Measurements from ENCODE around the gene SLU7. TPM values are rescaled to one million over a fixed set of nuclear protein-coding genes. Genes with fewer than 3 reads are reported as not detected.

The SLU7 gene
- total and polyA plus RNA-seq, 9 of the 15 experiments (the other 6 are each of a cell fraction or from before 2014, with no cell fraction given): 42.1 to 65.7 (median 54.8) TPM

DNA sequence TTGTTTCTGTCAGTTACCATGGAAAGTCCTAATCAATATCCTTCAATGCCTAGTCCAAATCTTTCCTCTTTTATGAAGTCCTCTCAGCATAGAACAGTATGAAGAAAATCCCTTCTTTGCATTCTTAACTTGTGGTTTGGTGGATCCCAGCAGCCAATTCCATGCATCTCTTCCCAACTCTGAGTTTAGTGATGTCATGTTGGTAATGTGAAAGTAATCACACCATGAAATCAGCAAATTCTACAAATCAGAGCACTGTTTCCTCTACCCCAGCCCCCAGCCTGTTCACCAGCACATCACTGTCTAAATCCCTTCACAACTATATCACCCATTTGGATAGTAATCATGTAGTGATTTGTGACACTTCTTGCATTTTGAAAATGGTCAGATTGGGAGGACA, 43.7 kb downstream of the SLU7 start:
- FAIRE-seq (no peak), DNase-seq (ENCODE audit: extremely low read depth in 1 of 4, low spot score in 3 of 4) (no peak), ATAC-seq (no peak)
- BruUV-seq (replicated peaks): no TSS peak
- H3K9me1 ChIP-seq (ENCODE audit: control insufficient read depth, insufficient read depth, low read length): peaks cover 3% of the 10 kb centered on the region
- no peak overlapping the region for H3K27ac ChIP-seq (ENCODE audit: extremely low read depth, low read depth, low read length)
- TF ChIP-seq PATZ1 (CRISPR knock-in tag; IDR thresholded peaks at IDR 0.05; ENCODE audit: borderline replicate concordance) (no peak), FOS (IDR thresholded peaks at IDR 0.05; ENCODE audit: extremely low read depth, insufficient read length) (no peak)
- 0 out of 2 replicates have a peak, but pooled peaks cover 6% of the 10 kb centered on the region for H4K20me1 ChIP-seq (replicated peaks; ENCODE audit: control insufficient read depth, insufficient read depth, low read length)
- H3K79me2 ChIP-seq (ENCODE audit: control insufficient read depth, insufficient read depth, low read length): no peaks in the 10 kb centered on the region
- intact Hi-C loops (cut with micrococcal nuclease): no loop called here
- ChIA-PET POLR2A (no interaction called here), CTCF (ENCODE audit: low intra/inter-chr PET ratio) (no interaction called here)
- in situ Hi-C loops (cut with MboI): no loop called here
- no peak overlapping the region for H3K9ac ChIP-seq (ENCODE audit: insufficient read depth in 1 of 2, low read depth in 2 of 2, low read length in 2 of 2)
- no peak overlapping the region for H3K4me2 ChIP-seq (ENCODE audit: insufficient read depth, low read length)
- no peak overlapping the region for H3K4me3 ChIP-seq
- H3K27me3 ChIP-seq (ENCODE audit: control insufficient read depth in 2 of 2, insufficient read depth in 2 of 2, low read length in 2 of 2): peaks cover 16 to 29% of the 10 kb centered on the region in 2 experiments
- peaks cover 5% of the 10 kb centered on the region in 2 experiments; a peak in 2 of 5 replicates for H3K4me1 ChIP-seq (replicated peaks in 1 of 2; ENCODE audit: control insufficient read depth in 2 of 2, insufficient read depth in 2 of 2, low read length in 2 of 2)
- no peaks in the 10 kb centered on the region for H3K9me3 ChIP-seq (replicated peaks; ENCODE audit: control insufficient read depth, insufficient read depth, low read depth, low read length)
- H3K36me3 ChIP-seq (ENCODE audit: control insufficient read depth, insufficient read depth, low read length): no peaks in the 10 kb centered on the region
- no peak overlapping the region for H2AFZ ChIP-seq (ENCODE audit: low read depth, low read length)

DNA sequence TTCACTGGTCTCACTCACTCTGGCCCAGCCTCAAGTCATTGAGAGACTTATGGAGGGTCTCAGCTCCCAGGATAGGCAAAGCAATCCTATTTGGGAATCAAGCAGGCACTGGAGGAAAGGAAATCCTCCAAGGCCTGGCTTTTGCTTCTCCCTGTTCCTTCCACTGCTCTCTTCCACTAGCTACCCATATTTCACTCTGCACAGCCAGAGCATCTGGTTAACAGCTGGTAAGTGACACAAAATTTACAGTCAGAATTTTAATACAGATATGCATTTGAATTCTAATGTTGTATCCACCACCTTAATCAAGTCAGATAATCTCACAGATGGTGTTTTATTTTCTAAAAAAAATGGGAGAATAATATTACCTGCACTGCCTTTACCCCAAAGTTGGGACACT, 47.6 kb downstream of the SLU7 start:
- H2AFZ ChIP-seq (ENCODE audit: low read depth, low read length): no peak overlapping the region
- H3K36me3 ChIP-seq (ENCODE audit: control insufficient read depth, insufficient read depth, low read length): no peaks in the 10 kb centered on the region
- peaks cover 6% of the 10 kb centered on the region in 2 experiments; a peak in 4 of 5 replicates for H3K4me1 ChIP-seq (replicated peaks in 1 of 2; ENCODE audit: control insufficient read depth in 2 of 2, insufficient read depth in 2 of 2, low read length in 2 of 2)
- POLR2A ChIA-PET: interaction anchor here (0.6 kb wide), 2 partner anchors 659 to 872 kb away, joined by 3 read pairs; no protein-coding TSS in a partner anchor
- intact Hi-C loops (cut with micrococcal nuclease) (no loop called here), in situ Hi-C loops (cut with MboI) (no loop called here)
- TF ChIP-seq EP400 (IDR thresholded peaks at IDR 0.05): no peak
- ATAC-seq (no peak), FAIRE-seq (no peak), DNase-seq (ENCODE audit: extremely low read depth in 1 of 4, low spot score in 3 of 4) (no peak)
- no peaks in the 10 kb centered on the region for H3K9me1 ChIP-seq (ENCODE audit: control insufficient read depth, insufficient read depth, low read length)
- peaks cover 34 to 37% of the 10 kb centered on the region in 2 experiments for H3K27me3 ChIP-seq (ENCODE audit: control insufficient read depth in 2 of 2, insufficient read depth in 2 of 2, low read length in 2 of 2)
- H3K9ac ChIP-seq (ENCODE audit: insufficient read depth in 1 of 2, low read depth in 2 of 2, low read length in 2 of 2): no peak overlapping the region
- H3K4me3 ChIP-seq: no peak overlapping the region
- H3K9me3 ChIP-seq (replicated peaks; ENCODE audit: control insufficient read depth, insufficient read depth, low read depth, low read length): no peaks in the 10 kb centered on the region
- 0 out of 2 replicates have a peak, but pooled peaks cover 6% of the 10 kb centered on the region for H4K20me1 ChIP-seq (replicated peaks; ENCODE audit: control insufficient read depth, insufficient read depth, low read length)
- H3K4me2 ChIP-seq (ENCODE audit: insufficient read depth, low read length): no peak overlapping the region
- no peak overlapping the region for H3K27ac ChIP-seq (ENCODE audit: extremely low read depth, low read depth, low read length)
- no TSS peak for BruUV-seq (replicated peaks)
- CTCF ChIA-PET (ENCODE audit: low intra/inter-chr PET ratio): no interaction called here
- H3K79me2 ChIP-seq (ENCODE audit: control insufficient read depth, insufficient read depth, low read length): no peaks in the 10 kb centered on the region
